Measurements from ENCODE around the gene MLLT3.
A peak's percentile ranks its signal among the peaks of the same experiment; 100 is the strongest.

The MLLT3 gene

DNA sequence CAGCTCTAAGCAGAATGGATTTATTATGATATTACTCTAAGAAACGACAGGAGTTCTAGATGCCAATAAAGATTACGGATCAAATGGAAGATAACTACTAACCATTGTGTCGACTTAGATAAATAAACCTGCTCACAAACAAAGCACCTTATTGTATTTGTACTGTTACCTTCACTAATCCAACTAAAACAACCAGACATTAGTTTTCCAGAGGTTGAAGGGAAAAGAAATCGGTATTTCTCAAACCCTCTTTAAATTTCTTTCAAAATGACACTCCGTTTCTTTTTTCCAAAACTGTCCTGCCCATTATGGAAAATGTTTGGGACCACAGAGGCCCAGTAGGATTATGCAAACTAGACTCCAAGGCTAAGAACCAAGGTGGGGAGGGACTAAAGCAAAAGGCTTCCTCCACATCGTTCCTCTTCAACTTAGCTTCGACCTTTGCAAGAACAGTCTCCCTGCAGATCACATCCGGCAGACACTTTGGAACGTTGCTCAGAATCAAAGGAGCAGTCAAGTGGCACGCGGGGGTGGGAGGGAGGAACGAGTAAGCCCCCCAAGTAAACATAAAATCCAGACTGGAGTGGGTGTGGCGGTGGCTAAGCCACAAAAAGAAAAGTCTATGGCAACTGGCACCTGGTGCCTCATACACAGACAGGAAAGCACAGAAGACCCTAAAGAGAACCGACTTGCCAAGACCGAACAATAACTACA, 2.7 kb downstream of the MLLT3 start:
- peak overlapping the region; percentile 91 for H3K4me3 ChIP-seq (ENCODE audit: low read length)
- TF ChIP-seq ZNF274 (IDR thresholded peaks at IDR 0.05; ENCODE audit: low read depth, low read length), result no peak

DNA sequence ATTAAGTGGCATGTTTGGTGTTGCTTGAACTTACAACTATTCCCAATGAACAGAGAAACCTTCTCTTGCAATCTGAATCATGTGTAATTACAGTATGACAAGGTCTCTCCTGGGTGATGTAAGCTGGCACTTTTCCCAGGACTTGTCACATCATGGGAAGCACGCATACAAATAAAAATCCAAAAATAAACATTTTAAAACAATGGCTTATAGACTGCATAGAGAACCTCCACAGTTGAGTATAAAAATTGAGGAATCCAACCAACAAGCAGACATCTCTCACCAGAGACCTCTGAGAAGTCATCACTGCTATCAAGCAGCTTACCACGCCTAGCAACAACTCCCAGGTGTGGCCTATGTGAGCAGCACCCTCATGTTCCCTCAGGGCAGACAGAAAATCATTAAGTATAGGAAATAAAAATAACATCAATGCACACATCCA, 3.9 kb downstream of the MLLT3 start:
- no peak overlapping the region for H3K4me3 ChIP-seq (ENCODE audit: low read length)
- no peak for TF ChIP-seq ZNF274 (IDR thresholded peaks at IDR 0.05; ENCODE audit: low read depth, low read length)

DNA sequence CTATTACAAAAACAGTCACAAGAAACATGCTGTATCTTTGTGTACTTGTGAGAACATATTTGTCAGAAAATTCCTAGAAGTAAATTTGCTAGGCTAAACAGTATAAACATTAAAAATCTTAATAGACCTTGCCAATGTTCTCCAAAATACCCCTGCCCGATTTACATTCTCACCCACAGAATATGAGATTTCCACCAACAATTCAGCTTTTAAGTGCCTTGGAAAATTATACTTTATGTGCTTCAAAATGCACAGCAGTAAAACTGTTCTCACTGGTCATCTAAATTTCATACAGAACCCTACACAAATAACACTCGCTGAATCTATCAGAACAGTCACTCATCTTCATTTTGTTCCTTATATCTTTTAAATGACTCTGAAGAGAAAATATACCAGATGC, 5.5 kb downstream of the MLLT3 start:
- H3K4me3 ChIP-seq (ENCODE audit: low read length), result no peak overlapping the region
- no peak for TF ChIP-seq ZNF274 (IDR thresholded peaks at IDR 0.05; ENCODE audit: low read depth, low read length)

GRCh38 chr9:20614602-20615216, 7.6 kb downstream of the MLLT3 start:
- H3K4me3 ChIP-seq (ENCODE audit: low read length), result no peak overlapping the region
- no peak for TF ChIP-seq ZNF274 (IDR thresholded peaks at IDR 0.05; ENCODE audit: low read depth, low read length)

DNA sequence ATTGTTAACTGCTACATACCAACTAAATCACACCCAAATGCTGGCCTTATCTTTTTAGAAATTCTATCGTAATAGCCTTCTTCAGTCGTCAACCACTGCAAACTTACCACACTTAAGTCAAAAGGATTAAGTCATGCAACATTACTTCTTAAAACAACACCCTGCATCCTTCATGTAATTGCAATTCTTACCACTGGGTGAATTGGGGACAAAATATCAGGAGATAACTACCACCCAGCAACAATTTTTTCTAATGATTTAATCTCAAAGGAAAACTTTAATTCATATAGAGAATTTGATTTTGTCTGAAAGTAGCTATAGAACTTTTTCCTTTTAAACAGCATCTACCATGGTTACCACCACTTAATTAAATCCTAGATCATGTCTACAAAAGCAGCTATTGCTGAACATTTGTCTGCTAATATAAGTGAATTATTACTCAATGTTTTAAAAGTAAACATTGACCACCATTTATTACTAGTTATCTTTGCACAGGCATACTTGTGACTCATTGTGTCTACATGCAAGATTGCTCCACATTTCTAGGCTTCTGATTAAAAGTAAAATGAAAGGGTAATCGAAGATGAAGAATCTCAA, 10.5 kb downstream of the MLLT3 start:
- H3K4me3 ChIP-seq (ENCODE audit: low read length), result no peak overlapping the region
- TF ChIP-seq ZNF274 (IDR thresholded peaks at IDR 0.05; ENCODE audit: low read depth, low read length), result no peak

DNA sequence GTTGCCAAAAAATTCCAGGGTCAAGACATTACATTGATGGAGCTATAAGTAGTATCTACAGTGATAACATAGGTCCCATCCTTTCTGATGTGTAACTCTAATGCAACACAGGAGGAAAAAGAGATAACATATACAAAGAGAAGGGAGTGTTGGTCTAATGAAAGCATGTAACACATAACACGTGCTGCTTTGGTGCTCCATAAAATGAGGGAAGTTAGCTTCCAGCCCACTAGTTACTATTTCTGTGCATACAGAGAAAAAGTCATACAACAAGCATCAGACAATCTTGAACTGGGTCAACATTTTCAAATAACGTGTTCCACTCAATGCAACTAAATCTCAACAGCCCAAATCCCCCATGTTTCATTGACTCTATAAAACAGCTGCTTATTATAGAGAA, 11.7 kb downstream of the MLLT3 start:
- TF ChIP-seq ZNF274 (IDR thresholded peaks at IDR 0.05; ENCODE audit: low read depth, low read length), result no peak
- H3K4me3 ChIP-seq (ENCODE audit: low read length), result no peak overlapping the region

DNA sequence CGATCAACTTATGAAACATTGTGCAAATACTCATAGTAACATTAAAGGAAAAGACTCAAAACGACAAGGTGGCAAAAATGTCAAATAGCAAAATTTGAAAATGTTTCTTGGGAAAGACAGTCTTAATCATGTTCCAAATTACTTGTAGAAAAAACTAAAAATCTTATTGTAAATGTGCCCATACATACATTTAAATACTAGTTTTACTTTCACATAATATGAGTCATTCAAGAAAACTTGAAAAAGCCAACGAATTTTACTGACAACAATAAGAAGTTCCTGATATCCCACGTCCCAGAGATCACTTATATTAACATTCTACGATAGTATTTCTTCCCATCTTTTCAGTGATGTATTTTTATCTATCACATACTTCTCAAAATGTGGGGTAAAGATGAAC, 13.7 kb downstream of the MLLT3 start:
- no peak for TF ChIP-seq ZNF274 (IDR thresholded peaks at IDR 0.05; ENCODE audit: low read depth, low read length)
- no peak overlapping the region for H3K4me3 ChIP-seq (ENCODE audit: low read length)

- H3K4me3 ChIP-seq (ENCODE audit: low read length), result no peak overlapping the region
- TF ChIP-seq ZNF274 (IDR thresholded peaks at IDR 0.05; ENCODE audit: low read depth, low read length), result no peak
These were observed 15.6 kb downstream of the MLLT3 start for GRCh38 chr9:20606652-20607051.

- H3K4me3 ChIP-seq (ENCODE audit: low read length), result peak overlapping the region; percentile 11; the same call in 1 of the 2 replicates
- TF ChIP-seq ZNF274 (IDR thresholded peaks at IDR 0.05; ENCODE audit: low read depth, low read length), result no peak
These were observed 17.7 kb downstream of the MLLT3 start for GRCh38 chr9:20604562-20604961.

- TF ChIP-seq ZNF274 (IDR thresholded peaks at IDR 0.05; ENCODE audit: low read depth, low read length), result no peak
- no peak overlapping the region; the same call in 1 of the 2 replicates for H3K4me3 ChIP-seq (ENCODE audit: low read length)
These were observed 18.6 kb downstream of the MLLT3 start for GRCh38 chr9:20603524-20604268.

DNA sequence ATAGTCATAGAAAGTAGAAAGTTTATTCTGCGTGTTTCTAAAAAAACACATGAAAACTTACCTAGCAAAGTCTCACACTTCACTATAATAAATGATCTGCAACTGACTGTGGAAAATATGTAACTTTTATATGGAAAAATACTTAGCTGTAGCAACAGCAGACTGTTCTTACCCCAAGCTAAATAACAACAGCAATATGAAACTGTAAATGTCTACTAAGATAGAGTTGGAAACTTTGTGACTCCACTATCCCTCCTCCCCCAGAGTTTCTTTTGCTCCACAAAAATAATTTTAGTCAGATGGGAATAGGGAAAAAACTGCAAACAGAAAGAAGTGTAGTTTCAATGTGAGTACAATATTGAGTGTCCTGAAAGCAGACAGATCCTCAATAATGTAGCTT, 21.0 kb downstream of the MLLT3 start:
- H3K4me3 ChIP-seq (ENCODE audit: low read length), result no peak overlapping the region
- no peak for TF ChIP-seq ZNF274 (IDR thresholded peaks at IDR 0.05; ENCODE audit: low read depth, low read length)

DNA sequence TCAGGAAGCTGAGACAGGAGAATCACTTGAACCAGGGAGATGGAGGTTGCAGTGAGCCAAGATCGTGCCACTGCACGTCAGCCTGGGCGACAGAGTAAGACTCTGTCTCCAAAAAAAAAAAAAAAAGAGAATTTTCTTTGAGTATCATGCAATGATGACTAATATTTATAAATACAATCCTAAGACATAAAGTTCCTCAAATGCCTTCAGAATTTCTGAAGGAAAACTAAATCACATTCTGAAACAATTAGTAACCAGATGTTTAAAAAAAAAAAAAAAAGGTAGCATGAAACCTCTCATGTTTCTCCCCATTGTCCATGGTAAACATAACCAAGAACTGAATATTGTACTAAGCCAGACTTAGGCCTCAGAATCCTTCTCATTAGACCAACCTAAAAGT, 23.1 kb downstream of the MLLT3 start:
- no peak for TF ChIP-seq ZNF274 (IDR thresholded peaks at IDR 0.05; ENCODE audit: low read depth, low read length)
- no peak overlapping the region for H3K4me3 ChIP-seq (ENCODE audit: low read length)

- H3K4me3 ChIP-seq (ENCODE audit: low read length), result no peak overlapping the region
- no peak for TF ChIP-seq ZNF274 (IDR thresholded peaks at IDR 0.05; ENCODE audit: low read depth, low read length)
These were observed 23.9 kb downstream of the MLLT3 start for GRCh38 chr9:20598367-20598766.

- H3K4me3 ChIP-seq (ENCODE audit: low read length), result no peak overlapping the region
- no peak for TF ChIP-seq ZNF274 (IDR thresholded peaks at IDR 0.05; ENCODE audit: low read depth, low read length)
These were observed 24.4 kb downstream of the MLLT3 start for GRCh38 chr9:20597862-20598261.

All from GM08714 (cell line).